GM18498 (cell line): ENCODE data around the gene ITM2C.

Experiments used
- ATAC-seq: cut with Tn5 transposase; IDR thresholded peaks from one replicate; pipeline ENCODE4 v1.9.1; 2021; ENCODE audit warnings: mild to moderate bottlenecking, moderate library complexity; ENCODE audit not compliant: unreplicated experiment

Gene ITM2C

DNA sequence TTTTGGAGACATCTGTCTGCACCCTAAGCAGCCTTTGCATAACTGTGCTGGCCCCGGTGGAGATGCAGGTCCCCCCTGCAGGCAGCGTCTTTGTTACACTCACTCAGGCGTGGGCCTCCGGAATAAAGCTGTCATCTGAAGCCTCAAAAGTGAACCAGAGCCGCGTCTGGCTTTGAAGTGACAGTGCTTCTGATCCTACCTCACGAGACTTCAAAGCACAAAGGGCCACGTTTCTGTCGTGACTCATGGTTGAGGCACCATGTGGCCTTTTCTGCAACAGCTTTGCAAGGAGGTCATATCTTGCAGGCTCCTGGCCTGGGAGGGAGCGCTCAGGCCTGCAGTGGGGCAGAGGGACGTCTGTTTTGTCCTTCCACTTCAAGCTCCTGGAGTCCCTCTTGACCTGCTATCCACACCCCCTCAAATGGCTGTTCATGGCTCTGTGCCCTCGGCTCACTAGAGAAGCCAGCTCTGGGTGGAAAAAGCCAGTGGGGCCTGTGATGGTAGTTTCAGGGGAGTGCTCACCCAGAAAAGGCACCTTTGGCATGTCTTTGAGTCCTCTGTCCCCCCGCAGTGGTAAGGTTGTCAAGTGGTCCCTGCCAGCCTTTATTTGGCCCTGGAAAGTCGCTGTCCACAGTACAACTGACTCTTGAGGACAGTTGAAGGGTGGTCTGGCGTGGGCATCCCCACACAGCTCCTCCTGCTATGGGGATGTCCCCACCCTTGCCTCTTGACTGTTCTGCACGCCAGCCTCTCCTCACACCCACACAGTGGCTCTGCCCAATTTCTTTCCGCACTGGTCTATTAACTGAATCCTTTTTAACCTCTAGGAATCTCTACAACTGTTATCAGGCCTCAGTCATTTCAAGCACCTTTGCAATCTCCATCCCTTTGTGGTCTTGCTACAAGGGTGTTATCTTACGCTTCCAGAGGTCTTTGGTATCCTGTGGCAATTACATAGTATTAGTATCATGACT, 41.0 kb downstream of the ITM2C start:
- ATAC-seq: no peak

DNA sequence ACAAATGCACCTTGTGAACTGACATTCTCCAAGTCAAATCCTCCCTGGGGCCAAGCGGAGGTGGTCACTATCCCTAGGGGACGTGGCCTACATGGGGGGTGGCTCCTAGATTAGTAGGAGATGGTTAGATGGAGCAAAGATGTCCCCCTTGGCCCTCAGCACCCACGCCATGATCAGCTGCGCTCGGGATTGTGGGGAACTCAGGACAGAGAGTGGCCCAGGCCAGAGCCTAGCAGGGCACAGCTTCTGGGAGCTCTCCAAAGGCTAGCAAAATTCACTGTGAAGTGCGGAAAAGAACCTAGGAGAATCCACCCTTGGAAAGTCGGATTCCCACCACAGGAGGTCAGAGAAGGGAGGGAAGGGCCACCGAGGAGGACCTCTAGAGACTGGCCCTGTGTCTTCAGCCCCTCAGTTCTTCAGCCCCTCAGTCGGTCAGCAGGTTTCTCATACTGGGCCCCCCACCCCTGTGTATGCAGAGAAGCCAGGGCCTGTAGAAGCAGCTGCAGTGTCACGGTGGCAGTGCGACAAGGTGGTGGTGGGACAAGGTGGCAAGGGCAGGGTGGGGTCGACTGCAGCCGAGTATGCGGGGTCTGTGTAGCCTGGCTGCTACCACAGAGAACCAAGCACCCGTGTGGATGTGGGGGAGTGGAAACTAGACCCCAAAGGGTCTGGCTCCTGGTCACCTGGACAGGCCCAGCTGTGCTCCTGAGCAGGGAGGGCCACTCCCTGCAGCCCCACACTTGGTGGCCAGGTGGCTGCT, 41.9 kb downstream of the ITM2C start:
- ATAC-seq: no peak

GRCh38 chr2:230907361-230908091, 42.8 kb downstream of the ITM2C start:
- ATAC-seq: no peak

DNA sequence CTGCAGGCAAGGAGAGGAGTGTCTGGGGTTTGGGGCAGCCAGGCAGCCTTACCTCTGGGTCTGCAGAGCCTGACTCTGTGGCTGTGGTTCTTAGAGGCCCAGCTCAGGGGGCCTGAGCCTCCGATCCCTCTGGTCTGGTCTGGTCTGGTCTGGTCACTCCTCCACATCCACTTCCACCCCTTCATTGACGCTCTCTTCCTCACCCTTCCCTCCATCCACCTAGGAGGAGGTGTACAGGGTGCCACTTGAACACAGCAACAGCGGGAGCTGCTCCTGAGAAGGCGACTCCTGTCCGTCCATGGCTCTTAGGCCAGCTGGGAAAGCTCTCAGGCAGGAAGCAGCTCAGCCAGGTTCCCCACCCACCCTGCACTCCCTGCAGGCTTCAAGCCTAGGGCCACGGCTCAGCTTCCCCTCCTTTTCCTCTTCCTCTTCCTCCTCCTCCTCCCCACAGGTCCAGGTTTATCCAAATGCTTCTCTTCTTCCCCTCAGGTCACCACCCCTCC, 43.4 kb downstream of the ITM2C start:
- ATAC-seq: no peak

DNA sequence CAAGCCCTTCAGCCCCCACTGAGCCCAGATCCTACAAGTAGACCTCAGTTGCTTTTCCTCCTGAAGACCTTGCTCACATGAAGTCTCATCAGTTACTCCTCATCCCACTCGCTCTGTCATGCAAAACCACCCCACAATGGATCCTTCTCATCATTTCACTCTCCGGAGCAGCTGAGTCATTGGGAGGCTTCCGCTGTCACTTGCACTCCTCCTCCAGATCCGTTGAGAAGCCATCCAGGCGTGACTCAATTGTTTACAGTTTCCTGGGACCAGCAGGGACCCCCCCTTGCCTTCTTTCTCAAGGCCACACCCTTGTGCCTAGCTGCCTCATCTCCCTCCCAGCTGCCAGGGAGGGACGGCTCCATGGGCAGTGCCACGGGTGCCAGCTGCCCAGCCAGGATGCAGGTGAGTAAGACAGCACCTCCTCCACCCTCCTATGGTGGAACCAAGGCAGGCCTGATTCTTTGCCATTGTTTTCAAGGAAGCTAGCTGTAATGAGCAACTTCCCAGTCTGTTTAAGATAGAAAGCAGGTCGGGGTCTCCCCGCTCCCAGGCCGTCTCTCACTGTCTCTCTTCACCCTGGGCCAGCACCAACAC, 44.0 kb downstream of the ITM2C start:
- ATAC-seq: no peak

DNA sequence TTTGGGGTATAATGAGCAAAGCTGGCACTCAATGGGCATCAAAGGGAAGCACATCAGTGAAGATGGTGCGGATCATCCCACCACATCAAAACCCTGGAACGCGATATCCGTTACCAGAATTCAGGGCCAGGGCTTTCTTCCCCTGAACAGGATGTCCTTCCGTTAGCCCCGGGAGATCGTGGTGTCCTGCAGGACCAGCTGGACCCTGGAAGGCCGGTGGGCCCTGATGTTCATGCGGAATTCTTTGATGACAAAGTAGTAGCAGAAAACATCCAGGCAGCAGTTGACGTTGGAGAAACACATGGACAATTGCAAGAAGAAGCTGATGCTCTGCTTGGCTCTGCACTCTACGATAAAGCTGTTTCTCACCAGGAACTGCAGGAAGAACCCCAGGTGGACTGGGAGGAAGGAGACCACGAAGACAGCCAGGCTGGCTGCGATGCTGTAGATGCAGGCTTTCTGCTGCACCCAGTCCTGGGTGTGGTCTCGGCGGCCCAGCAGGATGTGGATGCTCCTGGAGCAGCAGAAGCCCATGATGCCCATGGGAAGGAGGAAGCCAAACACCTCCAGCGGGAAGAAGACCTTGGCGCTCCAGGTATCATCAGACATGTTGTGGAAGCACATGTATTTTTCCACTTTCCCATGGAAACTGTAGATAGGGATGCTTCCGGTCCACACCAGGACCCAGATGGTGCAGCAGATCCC, 45.3 kb downstream of the ITM2C start:
- ATAC-seq: no peak

GRCh38 chr2:230910546-230911177, 45.9 kb downstream of the ITM2C start:
- ATAC-seq: no peak

GRCh38 chr2:230912046-230912445, 47.3 kb downstream of the ITM2C start:
- ATAC-seq: no peak

DNA sequence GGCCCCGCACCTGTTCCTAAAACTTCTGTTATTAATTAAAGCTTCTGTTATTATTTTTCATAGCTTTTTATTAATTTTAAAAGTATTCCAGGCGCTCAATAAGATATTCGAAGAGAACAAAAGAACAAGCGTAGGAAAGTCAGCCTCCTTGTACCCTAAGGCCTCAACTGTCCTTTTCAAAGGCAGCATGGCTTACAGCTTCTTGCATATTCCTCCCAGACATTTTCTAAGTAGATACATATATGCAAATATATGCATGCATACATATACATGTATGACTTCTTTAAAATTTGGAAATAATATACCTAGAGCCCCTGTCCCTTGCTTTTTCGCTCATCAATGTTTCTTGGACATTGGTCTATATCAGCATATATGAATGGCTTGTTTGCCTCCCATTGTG, 48.0 kb downstream of the ITM2C start:
- ATAC-seq: no peak

- ATAC-seq: no peak
Observed at GRCh38 chr2:230913406-230914143, 48.8 kb downstream of the ITM2C start.

DNA sequence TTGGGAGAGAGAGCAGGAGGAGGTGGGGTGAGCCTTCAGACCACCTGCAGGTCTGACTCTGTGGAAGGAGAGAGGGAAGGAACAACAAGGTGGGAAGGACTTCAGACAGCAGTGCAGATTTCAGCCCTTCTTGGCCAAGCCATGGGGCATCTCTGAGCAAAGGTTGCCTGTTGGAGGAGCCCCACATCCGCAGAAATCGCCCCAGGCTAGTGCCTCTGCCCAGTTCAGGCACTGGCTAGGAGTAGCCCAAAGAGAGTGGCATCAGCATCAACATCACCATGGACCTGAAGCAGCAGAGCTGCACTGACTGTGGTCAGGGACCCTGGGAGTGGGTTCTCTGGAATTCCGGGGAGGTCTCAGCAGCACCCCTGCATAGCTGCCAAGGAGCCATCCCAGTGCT, 50.1 kb downstream of the ITM2C start:
- no peak for ATAC-seq

- no peak for ATAC-seq
Observed at GRCh38 chr2:230915319-230915718, 50.6 kb downstream of the ITM2C start.

- ATAC-seq: no peak
Observed at GRCh38 chr2:230916218-230916617, 51.5 kb downstream of the ITM2C start.

DNA sequence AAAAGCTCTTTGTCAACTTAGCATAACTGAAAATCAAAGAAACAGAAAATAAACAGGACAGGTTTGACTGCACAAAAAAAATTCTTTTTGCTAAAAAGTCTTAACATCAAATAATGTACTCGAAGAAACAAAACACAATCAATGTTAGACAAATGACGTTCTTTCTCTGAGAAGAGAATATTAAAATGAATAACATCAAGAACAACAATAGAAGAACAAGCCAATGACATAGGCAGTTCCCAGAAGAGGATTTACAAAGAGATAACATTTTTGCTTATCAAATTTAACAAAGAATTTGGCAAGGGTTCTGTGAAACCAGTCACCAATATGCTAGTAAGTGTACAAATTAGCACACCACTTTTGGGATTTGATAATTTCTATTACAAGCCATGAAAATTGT, 54.5 kb downstream of the ITM2C start:
- ATAC-seq: no peak

- no peak for ATAC-seq
Observed at GRCh38 chr2:230919681-230920080, 54.9 kb downstream of the ITM2C start.

DNA sequence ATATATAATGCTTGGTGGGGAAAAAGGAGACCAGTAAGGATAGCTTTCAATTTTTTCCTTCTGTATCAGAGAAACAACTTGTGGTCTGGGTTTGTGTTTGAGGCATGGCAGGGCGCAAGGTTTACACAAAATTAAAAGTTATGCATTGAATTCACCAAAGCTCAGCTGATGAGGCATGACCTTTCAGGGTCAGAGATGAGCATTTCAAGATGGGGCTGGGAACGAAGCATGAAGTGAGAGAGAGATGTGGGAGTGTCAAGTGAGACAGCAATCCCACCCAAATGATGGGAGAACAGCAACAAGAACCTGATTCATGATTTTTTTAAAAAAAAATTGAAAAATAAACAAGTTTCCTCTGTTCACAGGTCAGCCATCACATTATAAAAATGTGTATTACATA, 55.4 kb downstream of the ITM2C start:
- ATAC-seq: no peak

DNA sequence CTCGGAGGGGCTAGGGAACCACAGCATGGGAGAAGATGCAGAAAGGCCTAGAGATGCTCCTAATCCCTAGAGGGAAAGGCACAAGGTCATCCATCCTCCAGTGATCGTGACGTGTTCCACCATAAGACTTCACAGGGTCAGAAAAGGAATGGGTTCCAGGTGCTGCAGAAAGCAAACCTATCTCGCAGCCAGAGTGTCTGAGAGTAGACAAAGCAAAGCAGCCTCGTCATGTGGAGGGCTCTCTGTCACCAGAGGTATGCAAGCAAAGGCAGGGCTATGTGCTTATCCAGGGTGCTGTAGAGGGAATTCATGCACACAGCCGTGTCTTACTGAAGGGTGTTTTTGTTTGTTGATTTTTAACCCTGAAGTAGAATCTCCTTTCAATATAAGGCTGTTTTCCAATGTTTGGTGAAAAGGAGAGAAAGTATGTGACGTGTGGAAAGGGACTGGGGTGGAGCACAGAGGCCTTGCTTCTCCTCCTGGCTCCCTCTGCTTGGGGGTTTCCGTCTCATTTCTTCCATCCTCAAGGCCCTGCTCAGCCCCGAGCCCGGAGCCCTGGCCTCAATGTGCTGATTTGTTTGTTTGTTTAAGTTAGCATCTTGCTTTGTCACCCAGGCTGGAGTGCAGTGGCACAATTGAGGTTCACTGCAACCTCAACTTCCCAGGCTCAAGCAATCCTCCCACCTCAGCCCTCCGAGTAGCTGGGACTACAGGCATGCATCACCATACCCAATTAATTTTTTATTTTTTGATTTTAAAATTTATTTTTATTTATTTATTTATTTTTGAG, 57.3 kb downstream of the ITM2C start:
- ATAC-seq: no peak
